ENCODE measurements around the gene KASH5.

Gene KASH5

DNA sequence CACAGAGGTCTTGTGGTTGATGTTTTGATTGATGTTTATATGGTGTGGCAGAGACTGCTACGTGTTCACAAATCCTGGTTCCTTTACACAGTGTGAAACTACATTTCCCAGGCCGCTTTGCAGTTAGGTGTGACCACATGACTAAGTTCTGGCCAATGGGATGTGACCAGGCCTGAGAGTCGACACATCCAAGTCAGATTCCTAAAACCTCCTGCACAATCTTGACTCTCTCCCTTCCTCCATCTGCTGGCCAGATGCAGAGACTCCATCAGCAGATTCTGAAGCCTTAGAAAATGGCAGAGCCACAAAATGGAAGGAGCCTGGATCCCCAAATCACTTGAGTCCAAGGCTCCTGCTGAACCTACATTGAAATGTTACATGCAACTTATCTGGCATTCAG, 40.2 kb upstream of the KASH5 start:
- peaks cover 77% of the 10 kb centered on the region for H3K36me3 ChIP-seq (ENCODE audit: control insufficient read depth, insufficient read depth, low read length)
- no peaks in the 10 kb centered on the region for H3K27me3 ChIP-seq (ENCODE audit: control insufficient read depth, insufficient read depth, low read length, poor library complexity, severe bottlenecking)
- H3K9me3 ChIP-seq (ENCODE audit: control insufficient read depth, low read length): no peaks in the 10 kb centered on the region
- H3K27ac ChIP-seq (ENCODE audit: insufficient read depth, low read depth, low read length, poor library complexity, severe bottlenecking): no peak overlapping the region
- peaks cover 6% of the 10 kb centered on the region for H3K4me1 ChIP-seq (ENCODE audit: control insufficient read depth, insufficient read depth, low read length)
- H3K4me3 ChIP-seq (ENCODE audit: insufficient read depth, low read depth, low read length): no peak overlapping the region
- WGBS, 2 experiments: 87 to 91% methylated on average over 3 of the region's 3 CpGs

DNA sequence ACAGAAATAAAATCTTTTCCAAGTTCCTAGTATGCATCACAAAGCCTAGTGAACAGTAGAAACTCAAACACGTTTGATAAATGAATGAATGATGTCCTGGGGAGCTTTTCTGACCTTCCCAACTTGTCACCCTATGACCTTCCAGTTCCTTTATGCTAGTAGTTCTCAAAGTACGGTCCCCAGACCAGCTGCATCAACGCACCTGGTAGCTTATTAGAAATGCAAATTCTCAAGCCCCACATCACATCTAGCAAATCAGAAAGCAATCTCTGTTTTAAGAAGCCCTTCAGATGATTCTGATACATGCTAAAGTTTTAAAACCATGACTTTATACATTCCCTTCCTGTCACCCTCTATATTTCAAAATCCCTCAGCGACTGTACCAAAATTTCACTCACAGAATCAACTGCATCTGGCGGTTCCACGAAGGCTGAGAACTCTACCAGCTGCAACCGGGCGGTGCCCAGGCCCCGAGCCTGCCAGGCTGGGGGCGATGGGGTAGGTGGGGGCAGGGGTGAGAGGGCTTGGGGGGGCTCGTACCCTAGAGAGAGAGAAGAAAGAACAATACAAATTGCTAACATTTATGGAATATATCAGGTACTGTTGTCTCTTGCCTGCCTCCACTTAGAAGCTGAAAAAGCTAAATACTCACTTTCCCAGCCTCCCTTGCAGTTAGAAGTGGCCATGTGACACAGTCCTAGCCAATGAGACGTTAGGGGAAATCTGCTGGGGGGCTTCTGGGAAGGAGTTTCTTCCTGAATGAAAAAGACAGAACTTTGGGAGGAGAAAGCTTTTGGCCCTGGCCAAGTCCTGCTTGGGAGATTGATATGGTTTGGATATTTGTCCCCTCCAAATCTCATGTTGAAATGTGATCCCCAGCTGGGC, 39.5 kb upstream of the KASH5 start:
- no peaks in the 10 kb centered on the region for H3K9me3 ChIP-seq (ENCODE audit: control insufficient read depth, low read length)
- no peak overlapping the region for H3K27ac ChIP-seq (ENCODE audit: insufficient read depth, low read depth, low read length, poor library complexity, severe bottlenecking)
- peaks cover 6% of the 10 kb centered on the region for H3K4me1 ChIP-seq (ENCODE audit: control insufficient read depth, insufficient read depth, low read length)
- 94 to 97% methylated on average over 11 of the region's 12 CpGs for WGBS, 2 experiments
- H3K36me3 ChIP-seq (ENCODE audit: control insufficient read depth, insufficient read depth, low read length): peaks cover 72% of the 10 kb centered on the region
- H3K4me3 ChIP-seq (ENCODE audit: insufficient read depth, low read depth, low read length): no peak overlapping the region
- no peaks in the 10 kb centered on the region for H3K27me3 ChIP-seq (ENCODE audit: control insufficient read depth, insufficient read depth, low read length, poor library complexity, severe bottlenecking)

DNA sequence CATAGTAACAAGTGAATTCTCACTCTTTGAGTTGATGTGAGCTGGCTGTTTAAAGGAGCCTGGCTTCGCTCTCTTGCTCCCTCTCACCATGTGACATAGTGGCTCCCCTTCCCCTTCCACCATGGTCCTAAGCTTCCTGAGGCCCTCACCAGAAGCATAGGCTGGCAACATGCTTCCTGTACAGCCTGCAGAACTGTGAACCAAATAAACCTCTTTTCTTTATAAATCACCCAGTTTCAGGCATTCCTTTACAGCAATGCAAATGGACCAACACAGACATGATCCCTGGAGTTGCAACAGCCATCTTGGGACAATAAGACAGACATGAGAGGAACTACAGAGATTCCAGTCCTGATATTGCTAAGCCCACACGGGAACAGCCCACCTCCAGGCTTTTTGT, 38.5 kb upstream of the KASH5 start:
- 93 to 99% methylated on average over 2 of the region's 2 CpGs for WGBS, 2 experiments
- Histone ChIP-seq H3K27me3 (ENCODE audit: control insufficient read depth, insufficient read depth, low read length, poor library complexity, severe bottlenecking) (no peaks in the 10 kb centered on the region), H3K4me1 (ENCODE audit: control insufficient read depth, insufficient read depth, low read length) (peaks cover 6% of the 10 kb centered on the region), H3K4me3 (ENCODE audit: insufficient read depth, low read depth, low read length) (no peak overlapping the region), H3K36me3 (ENCODE audit: control insufficient read depth, insufficient read depth, low read length) (peaks cover 70% of the 10 kb centered on the region), H3K27ac (ENCODE audit: insufficient read depth, low read depth, low read length, poor library complexity, severe bottlenecking) (no peak overlapping the region), H3K9me3 (ENCODE audit: control insufficient read depth, low read length) (no peaks in the 10 kb centered on the region)

DNA sequence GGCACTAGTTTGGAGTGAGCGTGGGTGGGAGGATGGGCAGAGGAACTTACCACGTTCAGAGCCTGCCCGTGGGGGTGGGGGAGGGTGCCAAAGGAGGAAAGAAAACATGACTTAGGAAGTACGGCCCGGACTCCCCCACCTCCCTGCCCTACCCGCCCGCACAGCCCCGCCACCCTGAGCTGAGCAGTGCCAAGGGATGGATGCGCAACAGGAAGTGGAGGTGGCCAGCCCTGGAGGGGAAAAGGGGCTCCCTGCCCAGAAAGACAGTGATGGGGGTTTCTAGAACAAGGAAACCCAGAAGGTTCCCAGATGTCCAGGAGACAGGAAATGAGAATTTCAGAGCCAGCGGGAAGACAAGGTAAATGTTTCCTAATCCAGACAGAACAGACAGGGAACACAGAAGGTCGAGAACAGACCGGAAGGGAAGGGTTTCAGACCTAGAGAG, 32.1 kb upstream of the KASH5 start:
- H3K27ac ChIP-seq (ENCODE audit: insufficient read depth, low read depth, low read length, poor library complexity, severe bottlenecking): no peak overlapping the region
- 88 to 91% methylated on average over 12 of the region's 12 CpGs for WGBS, 2 experiments
- H3K4me3 ChIP-seq (ENCODE audit: insufficient read depth, low read depth, low read length): no peak overlapping the region
- no peaks in the 10 kb centered on the region for H3K27me3 ChIP-seq (ENCODE audit: control insufficient read depth, insufficient read depth, low read length, poor library complexity, severe bottlenecking)
- H3K36me3 ChIP-seq (ENCODE audit: control insufficient read depth, insufficient read depth, low read length): peaks cover 70% of the 10 kb centered on the region
- H3K4me1 ChIP-seq (ENCODE audit: control insufficient read depth, insufficient read depth, low read length): peaks cover 26% of the 10 kb centered on the region
- H3K9me3 ChIP-seq (ENCODE audit: control insufficient read depth, low read length): no peaks in the 10 kb centered on the region

DNA sequence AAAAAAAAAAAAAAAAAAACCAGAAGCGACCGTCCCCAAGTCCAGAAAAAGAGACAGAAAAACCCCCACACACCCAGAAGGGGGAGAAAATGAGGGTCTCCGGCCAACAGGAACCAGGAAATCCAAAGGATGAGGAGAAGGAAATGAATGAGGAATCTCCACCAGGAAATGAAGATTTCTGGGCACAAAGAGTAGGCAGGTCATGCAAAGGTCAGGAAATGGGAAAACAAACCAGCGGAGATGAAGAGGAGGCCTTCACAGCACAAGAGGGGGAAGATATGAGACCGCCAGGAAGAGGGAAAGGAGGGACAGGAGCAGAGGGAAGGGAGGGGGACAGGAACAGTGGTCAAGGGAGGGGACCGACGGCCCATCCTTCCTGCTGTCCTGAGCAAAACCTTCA, 31.7 kb upstream of the KASH5 start:
- Histone ChIP-seq H3K4me1 (ENCODE audit: control insufficient read depth, insufficient read depth, low read length) (peaks cover 26% of the 10 kb centered on the region), H3K27ac (ENCODE audit: insufficient read depth, low read depth, low read length, poor library complexity, severe bottlenecking) (no peak overlapping the region), H3K4me3 (ENCODE audit: insufficient read depth, low read depth, low read length) (no peak overlapping the region), H3K27me3 (ENCODE audit: control insufficient read depth, insufficient read depth, low read length, poor library complexity, severe bottlenecking) (no peaks in the 10 kb centered on the region), H3K36me3 (ENCODE audit: control insufficient read depth, insufficient read depth, low read length) (peaks cover 66% of the 10 kb centered on the region), H3K9me3 (ENCODE audit: control insufficient read depth, low read length) (no peaks in the 10 kb centered on the region)
- WGBS, 2 experiments: 86 to 91% methylated on average over 5 of the region's 7 CpGs

DNA sequence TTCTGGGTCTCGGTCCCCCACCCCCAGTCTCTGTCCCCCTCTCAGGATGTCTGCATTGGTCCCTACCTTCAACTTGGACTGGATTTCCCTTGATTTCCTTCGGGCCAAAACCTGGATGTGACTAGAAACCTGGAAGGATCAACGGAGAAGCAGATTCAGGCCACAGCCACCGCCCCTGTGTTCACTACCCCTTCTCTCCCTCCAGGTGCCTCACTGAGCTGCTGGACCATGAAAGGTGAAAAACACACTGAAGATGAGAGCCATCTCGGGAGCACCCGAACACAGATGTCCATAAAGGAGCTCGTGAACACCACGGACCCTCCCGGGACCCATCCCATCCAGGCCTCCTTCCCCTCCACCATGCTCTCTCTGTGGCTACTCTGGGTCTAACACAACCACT, 30.9 kb upstream of the KASH5 start:
- 93 to 95% methylated on average over 9 of the region's 9 CpGs for WGBS, 2 experiments
- Histone ChIP-seq H3K36me3 (ENCODE audit: control insufficient read depth, insufficient read depth, low read length) (peaks cover 62% of the 10 kb centered on the region), H3K4me1 (ENCODE audit: control insufficient read depth, insufficient read depth, low read length) (peaks cover 26% of the 10 kb centered on the region), H3K9me3 (ENCODE audit: control insufficient read depth, low read length) (no peaks in the 10 kb centered on the region), H3K4me3 (ENCODE audit: insufficient read depth, low read depth, low read length) (no peak overlapping the region), H3K27me3 (ENCODE audit: control insufficient read depth, insufficient read depth, low read length, poor library complexity, severe bottlenecking) (no peaks in the 10 kb centered on the region), H3K27ac (ENCODE audit: insufficient read depth, low read depth, low read length, poor library complexity, severe bottlenecking) (no peak overlapping the region)

DNA sequence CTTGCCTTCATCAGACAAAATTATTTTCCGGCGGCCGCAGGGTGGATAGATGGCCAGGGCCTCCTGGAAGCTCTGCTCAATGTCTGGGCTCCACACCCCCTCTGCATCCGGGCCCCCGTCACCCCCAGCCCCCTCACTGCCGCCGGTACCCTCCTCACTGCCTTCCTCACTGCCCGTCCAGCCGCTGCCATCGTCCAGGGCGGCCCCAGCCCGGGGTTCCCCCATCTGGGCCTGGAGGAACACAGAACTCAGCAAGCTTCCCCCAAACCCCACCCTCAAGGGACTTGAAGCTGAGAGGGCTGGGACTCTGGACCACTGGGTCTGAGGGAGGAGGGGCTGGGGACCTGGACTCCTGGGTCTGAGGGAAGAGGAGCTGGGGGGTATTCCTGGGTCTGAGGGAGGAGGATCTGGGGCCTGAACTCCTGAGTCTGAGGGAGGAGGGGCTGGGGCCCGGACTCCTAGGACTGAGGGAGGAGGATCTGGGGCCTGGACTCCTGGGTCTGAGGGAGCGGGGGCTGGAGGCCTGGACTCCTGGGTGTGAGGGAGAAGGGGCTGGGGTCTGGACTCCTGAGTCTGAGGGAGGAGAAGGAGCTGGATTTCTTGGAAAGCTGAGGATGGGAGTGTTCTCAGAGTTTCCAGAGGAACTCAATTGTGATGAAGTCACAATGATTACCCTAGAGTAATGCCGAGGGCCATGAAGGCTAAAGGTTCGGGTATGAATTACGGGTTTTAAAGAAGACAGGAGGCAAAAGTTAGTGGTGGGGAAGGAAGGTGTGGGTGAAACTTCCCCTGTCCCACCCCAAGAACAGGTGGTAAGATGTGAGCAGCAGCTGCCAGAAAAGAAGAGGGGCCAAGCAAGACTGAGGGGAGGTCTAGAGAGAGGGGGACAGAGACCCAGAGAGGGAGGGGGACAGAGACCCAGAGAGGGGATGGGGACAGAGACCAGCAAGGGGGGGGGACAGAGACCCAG, 27.9 kb upstream of the KASH5 start:
- peaks cover 44% of the 10 kb centered on the region for H3K36me3 ChIP-seq (ENCODE audit: control insufficient read depth, insufficient read depth, low read length)
- no peak overlapping the region for H3K27ac ChIP-seq (ENCODE audit: insufficient read depth, low read depth, low read length, poor library complexity, severe bottlenecking)
- no peaks in the 10 kb centered on the region for H3K9me3 ChIP-seq (ENCODE audit: control insufficient read depth, low read length)
- WGBS, 2 experiments: 92% methylated on average over 17 of the region's 17 CpGs
- H3K27me3 ChIP-seq (ENCODE audit: control insufficient read depth, insufficient read depth, low read length, poor library complexity, severe bottlenecking): no peaks in the 10 kb centered on the region
- peak overlapping the region; percentile 99 for H3K4me3 ChIP-seq (ENCODE audit: insufficient read depth, low read depth, low read length)
- peaks cover 30% of the 10 kb centered on the region for H3K4me1 ChIP-seq (ENCODE audit: control insufficient read depth, insufficient read depth, low read length)

DNA sequence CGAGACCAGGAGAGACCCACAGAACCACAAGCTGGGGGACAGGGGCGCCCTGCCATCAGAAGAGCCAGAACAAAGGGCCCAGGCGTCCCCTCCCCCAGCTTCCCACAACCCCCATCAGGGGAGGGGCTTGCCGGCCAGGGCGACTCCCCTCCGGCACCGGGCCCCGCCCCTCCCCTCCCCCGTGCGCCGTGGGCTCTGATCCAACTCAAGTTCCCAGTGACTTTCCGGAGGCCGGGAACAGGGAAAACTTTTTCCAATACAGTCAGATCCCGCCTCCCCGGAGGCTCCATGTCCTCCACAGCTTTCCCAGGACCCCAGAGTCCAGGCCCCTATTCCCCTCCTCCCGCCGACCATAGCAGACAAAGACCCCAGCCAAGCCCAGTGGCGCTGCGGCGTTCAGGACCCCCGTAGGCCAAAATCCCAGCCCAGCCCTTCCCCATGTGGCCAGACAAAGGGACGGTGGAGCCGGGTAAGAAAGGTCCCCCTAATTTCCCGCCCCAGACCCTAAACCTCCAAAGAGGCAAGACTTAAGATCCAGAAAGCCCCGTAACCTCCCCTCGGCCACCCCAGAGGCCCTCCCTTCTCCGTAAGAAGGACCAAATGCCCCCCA, 26.5 kb upstream of the KASH5 start:
- WGBS, 2 experiments: 0% methylated on average over 27 of the region's 27 CpGs
- Histone ChIP-seq H3K36me3 (ENCODE audit: control insufficient read depth, insufficient read depth, low read length) (peaks cover 31% of the 10 kb centered on the region), H3K4me3 (ENCODE audit: insufficient read depth, low read depth, low read length) (peak overlapping the region; percentile 99), H3K27ac (ENCODE audit: insufficient read depth, low read depth, low read length, poor library complexity, severe bottlenecking) (peak overlapping the region; percentile 98), H3K4me1 (ENCODE audit: control insufficient read depth, insufficient read depth, low read length) (peaks cover 30% of the 10 kb centered on the region), H3K27me3 (ENCODE audit: control insufficient read depth, insufficient read depth, low read length, poor library complexity, severe bottlenecking) (no peaks in the 10 kb centered on the region), H3K9me3 (ENCODE audit: control insufficient read depth, low read length) (no peaks in the 10 kb centered on the region)

DNA sequence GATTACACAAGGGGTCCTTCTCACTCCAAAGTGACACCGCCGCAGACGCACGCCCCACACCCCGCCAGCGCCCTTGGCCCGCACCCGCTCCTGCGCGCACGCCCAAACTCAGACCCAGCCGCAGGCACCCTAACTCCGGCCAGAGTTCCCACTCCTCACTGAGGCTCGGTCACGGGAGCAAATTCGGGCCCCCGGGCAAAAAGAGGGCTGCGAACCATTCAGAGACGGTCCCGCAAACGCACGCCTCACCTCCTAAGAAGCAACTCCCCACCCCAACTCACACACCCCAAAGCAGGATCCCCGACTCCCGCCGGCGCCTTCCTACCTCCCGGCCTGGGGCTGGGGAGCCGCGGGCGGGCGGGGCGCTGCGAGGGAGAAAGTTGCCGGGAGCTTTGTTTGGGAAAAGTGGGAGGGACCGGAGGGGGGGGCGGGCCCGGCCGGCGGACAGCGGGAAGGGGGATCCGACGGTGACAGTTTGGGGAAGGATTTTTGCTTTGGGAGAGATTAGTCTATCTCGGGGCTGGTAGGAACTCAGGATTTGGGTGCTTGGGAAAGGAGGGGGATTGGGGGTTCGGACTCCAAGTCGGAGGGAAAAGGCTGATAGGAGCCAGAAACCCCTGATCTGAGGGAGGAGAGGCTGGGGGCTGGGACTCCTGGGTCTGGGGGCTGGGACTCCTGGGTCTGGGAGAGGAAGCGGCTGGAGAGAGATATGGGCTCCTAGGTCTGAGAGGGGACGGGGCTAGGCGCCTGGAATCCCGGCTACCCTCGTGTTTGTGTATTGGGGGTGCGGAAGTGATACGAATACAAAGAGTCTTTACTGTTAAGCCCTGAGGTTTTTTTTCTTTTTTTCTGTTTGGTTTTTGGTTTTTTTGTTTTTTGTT, 25.8 kb upstream of the KASH5 start, which contains the start of gene TEAD2:
TSS of gene TEAD2 (minus strand) at position 369 of the 881 bp plus-strand sequence. CDS start 2,341 bp downstream, outside the sequence.
- H3K27ac ChIP-seq (ENCODE audit: insufficient read depth, low read depth, low read length, poor library complexity, severe bottlenecking): peak within 1 kb of the TSS; percentile 98
- H3K36me3 ChIP-seq (ENCODE audit: control insufficient read depth, insufficient read depth, low read length): peaks cover 24% of the 10 kb centered on the region
- 1% methylated on average over 52 of the region's 52 CpGs for WGBS, 2 experiments
- no peaks in the 10 kb centered on the region for H3K9me3 ChIP-seq (ENCODE audit: control insufficient read depth, low read length)
- peak within 1 kb of the TSS; percentile 99 for H3K4me3 ChIP-seq (ENCODE audit: insufficient read depth, low read depth, low read length)
- H3K4me1 ChIP-seq (ENCODE audit: control insufficient read depth, insufficient read depth, low read length): peaks cover 22% of the 10 kb centered on the region
- no peaks in the 10 kb centered on the region for H3K27me3 ChIP-seq (ENCODE audit: control insufficient read depth, insufficient read depth, low read length, poor library complexity, severe bottlenecking)
